ENCODE data around the gene PES1.
A peak's percentile ranks its signal among the peaks of the same experiment; 100 is the strongest.
"Not testable (repeated sequence)": the region's sequence is repeated elsewhere in the genome, so short reads cannot be mapped to it uniquely, and the experiment has no call there.

PES1 gene

GRCh38 chr22:30591588-30592359 is at the start of gene PES1:
Gene PES1 (minus strand): TSS chr22:30591910. CDS start chr22:30591833, 77 bp downstream.
- DNase-seq, result peak; percentile 99

- DNase-seq, result no peak
Measured at GRCh38 chr22:30640839-30641430, 49.2 kb upstream of the PES1 start.

- no peak for DNase-seq
Measured at GRCh38 chr22:30640361-30640760, 48.7 kb upstream of the PES1 start.

- DNase-seq, result no peak
Measured at GRCh38 chr22:30637701-30638114, 46.0 kb upstream of the PES1 start.

- DNase-seq, result no peak
Measured at GRCh38 chr22:30636226-30637077, 44.7 kb upstream of the PES1 start.

- peak; percentile 94 for DNase-seq
Measured at GRCh38 chr22:30635273-30636225, 43.8 kb upstream of the PES1 start, which contains the start of gene SLC35E4. Gene SLC35E4 (plus strand): TSS chr22:30635781. CDS start chr22:30636451, 670 bp downstream.

DNA sequence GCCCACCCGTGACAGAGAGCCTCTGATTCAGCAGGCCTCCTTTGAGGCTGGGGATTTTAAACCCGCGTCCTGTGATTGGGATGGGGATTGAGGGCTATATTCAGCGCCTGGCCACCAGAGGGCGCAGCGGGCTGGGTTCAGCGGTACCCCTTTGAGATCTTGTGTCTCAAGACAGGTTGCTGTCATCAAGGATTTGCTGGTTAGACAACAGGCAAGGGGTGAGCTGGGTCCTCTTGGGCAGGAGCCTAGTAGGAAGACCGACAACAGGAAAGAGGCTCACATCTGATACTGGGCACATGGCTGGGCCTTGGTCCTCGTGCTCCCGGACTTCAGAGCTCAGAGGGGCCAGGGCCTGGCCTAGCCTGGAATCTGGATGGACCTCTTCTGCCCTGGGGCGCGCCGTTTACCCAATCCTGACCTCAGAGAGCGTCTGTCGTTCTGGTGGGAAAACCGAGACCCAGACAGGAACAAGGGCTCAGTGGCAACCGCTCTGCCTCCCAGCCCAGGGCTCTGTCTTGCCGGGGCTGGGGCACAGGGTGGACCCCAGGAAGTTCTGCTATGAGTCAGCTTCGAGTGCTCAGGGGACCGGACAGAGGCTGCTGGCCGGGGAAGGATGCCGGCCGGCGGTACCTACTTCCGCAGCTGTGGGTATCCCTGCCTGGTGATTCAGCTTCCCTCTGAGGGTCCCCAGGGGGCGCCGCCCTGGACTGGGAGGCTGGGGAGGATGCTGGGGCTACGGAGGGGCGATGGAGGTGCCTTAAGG is 42.9 kb upstream of the PES1 start:
- DNase-seq, result peak; percentile 94

- DNase-seq, result not testable (repeated sequence)
Measured at GRCh38 chr22:30631469-30631868, 39.8 kb upstream of the PES1 start.

GRCh38 chr22:30628491-30628890 is 36.8 kb upstream of the PES1 start:
- no peak for DNase-seq

DNA sequence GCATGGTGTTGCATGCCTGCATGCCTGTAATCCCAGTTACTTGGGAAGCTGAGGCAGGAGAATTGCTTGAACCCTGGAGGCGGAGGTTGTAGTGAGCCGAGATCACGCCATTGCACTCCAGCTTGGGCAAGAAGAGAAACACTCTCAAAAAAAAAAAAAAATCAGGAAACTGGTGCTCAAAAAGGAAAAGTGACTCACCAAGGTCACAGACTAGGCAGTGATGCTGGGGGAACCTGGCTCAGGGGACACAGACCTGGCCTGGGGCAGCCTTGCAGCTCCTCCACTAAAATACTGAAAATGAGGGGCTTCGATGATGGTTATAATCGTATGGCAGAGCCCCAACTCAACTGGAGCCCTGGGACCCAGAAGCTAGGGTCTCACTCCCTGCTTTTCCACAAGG is 35.8 kb upstream of the PES1 start:
- DNase-seq, result no peak

DNA sequence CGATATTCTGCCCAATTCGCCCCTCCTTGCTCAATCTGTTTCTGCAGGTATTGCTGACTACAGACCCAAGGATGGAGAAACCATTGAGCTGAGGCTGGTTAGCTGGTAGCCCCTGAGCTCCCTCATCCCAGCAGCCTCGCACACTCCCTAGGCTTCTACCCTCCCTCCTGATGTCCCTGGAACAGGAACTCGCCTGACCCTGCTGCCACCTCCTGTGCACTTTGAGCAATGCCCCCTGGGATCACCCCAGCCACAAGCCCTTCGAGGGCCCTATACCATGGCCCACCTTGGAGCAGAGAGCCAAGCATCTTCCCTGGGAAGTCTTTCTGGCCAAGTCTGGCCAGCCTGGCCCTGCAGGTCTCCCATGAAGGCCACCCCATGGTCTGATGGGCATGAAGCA is 34.7 kb upstream of the PES1 start:
- DNase-seq, result no peak

DNA sequence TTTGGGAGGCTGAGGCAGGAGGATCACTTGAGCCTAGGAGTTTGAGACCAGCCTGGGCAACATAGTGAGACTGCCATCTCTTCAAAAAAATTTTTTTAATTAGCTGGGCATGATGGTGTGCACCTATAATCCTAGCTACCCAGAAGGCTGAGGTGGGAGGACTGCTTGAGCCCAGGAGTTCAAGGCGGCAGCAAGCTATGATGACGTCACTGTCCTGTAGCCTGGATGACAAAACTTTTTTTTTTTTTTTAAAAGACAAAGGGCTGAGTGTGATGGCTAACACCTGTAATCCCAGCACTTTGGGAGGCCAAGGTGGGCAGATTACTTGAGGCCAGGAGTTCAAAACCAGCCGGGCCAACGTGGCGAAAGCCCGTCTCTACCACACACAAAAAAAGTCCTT is 28.2 kb upstream of the PES1 start:
- not testable (repeated sequence) for DNase-seq

- no peak for DNase-seq
Measured at GRCh38 chr22:30617819-30618218, 26.1 kb upstream of the PES1 start.

DNA sequence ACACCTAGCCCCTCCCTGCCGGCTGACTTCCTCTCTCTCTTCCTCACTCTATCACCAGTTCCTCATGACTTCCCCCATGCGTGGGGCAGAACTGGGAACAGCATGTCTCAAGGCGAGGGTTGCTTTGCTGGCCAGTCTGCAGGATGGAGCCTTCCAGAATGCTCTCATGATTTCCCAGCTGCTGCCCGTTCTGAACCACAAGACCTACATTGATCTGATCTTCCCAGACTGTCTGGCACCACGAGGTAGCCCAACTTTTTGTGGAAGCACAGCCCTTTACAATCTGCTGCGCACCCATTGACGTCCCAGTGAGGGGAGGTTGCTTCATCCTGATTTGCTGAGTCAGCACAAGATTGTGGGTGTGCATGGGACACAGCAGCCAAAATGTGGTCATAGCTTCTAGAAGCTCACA is 23.8 kb upstream of the PES1 start:
- DNase-seq, result peak; percentile 63

DNA sequence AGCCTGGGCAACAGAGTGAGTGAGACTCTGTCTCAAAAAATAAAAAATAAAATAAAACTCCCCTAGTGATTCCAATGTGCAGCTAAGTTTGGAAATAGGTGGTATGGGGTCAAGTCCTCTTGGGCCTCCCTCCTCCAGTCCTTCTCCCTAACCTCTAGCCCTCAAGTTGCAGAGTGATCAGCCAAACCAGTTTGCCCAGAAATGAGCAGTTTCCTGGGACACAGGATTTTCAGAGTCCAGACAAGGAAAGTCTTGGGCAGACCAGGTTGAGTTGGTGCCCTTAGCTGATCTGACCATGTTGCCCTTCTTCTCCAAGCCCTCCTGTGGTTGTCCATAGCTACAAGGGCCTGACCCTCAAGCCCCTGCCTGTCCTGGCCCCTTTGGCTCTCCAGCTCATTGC is 23.2 kb upstream of the PES1 start:
- no peak for DNase-seq

- no peak for DNase-seq
Measured at GRCh38 chr22:30614268-30614667, 22.6 kb upstream of the PES1 start.

DNA sequence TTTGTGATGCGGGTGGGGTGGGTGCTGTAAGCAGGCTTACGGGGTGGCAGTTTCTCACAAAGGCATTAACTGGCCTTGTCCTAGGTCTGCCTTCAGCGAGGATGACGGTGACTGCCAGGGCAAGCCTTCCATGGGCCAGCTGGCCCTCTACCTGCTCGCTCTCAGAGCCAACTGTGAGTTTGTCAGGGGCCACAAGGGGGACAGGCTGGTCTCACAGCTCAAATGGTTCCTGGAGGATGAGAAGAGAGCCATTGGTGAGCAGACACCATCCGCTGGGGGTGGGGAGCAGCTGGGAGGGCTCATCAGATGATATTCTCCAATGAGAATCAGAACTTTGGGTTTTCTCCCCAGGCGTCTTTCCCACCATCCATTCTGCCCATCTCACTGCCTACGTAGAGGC is 21.1 kb upstream of the PES1 start:
- DNase-seq, result no peak

DNA sequence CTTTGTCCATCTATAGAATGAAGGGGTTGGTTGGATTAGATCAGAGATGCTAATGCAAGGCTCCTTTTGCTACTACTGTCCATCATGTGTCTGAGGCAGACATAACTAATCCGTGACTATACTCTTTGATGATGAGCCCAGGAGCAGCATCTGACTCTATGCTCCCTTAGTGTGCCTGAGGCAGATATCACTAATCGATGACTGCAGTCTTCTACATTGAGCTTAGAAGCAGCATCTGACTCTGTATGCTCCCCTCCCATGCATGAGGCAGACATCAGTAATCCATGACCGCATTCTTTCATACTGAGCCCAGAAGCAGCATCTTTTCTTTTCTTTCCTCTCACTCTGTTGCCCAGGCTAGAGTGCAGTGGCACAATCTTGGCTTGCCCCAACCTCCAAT is 19.5 kb upstream of the PES1 start:
- DNase-seq, result no peak

DNA sequence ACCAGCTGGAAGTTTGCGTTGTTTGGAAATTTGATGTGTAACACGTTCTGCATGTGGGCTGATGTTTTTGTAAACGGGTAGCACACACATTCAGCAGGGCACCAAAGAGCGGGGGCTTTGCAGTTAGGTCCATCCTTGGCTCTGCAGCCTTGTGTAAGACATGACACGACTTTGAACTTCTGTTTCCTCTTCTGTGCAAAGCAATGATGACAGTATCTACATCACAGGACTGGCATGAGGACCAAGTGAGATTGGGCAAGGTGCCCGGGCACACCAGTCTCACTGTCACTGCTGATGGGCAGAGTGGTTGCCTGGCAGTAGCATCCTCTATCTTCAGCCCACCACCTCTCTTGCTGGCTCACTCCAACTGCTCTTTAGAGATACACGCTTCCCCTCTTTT is 18.6 kb upstream of the PES1 start:
- DNase-seq, result peak; percentile 93

DNA sequence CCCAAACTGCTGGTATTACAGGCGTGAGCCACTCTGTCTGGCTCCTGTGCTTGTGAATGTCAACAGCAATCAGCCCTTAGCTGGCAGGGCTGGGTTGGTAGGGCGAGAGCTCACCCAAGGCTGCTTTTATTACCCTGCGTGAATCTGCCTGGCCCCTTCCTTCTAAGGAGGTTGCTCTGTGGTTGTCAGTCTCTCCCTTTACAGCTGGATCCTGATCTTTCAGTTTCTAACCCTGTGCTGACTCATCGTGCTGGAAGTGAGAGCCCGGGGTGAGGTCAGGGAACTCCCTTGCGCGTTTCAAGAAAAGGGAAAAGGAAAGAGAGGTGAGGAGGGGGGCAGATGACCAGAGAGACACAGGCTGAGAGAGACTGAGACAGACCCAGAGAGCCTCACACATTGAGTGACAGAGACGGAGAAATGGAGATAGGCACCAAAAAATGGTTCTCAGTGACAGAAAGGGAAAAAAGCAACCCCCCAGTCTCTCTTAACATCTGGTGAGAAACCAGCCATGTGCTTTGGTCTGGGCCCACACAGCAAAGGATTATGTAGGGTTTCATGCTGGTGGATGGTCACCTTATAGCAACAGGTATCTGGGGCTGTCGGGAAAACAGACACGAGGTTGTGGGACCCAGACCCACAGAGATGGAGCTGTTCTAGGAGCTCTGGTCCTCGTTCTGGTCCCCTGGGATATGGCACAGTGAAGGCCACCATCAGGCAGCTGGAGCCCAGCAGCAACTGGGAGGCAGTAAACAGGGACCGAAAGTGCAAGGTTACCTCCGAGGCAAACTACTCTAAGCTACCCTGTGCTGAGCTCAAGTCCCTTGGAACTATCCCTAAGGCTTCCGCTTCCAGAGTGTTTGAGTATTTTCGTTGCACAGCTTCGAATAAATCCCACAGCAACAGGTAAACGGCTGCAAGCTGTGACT is 17.8 kb upstream of the PES1 start:
- peak; percentile 97 for DNase-seq
